A673 (cell line): ENCODE measurements around the gene GRIK2. TPM values are rescaled to one million over a fixed set of nuclear protein-coding genes. Genes with fewer than 3 reads are reported as not detected.

Source experiments
- BruUV-seq: library from RNA; stranded (reverse); fragments of 400-500 nt; replicated peaks from 2 replicates; lab custom pipeline; 2021; lab: Mats Ljungman, UMichigan
- CTCF ChIA-PET: fragments of 300-600 bp; sonication (Branson Sonifier 250); formaldehyde crosslinking; loops from one replicate; lab custom pipeline; 2022; ENCODE audit warnings: antibody characterized with exemption; lab: Charles Lee
- POLR2A ChIA-PET: fragments of 300-600 bp; sonication (Branson Sonifier 250); formaldehyde crosslinking; loops from one replicate; lab custom pipeline; 2022; ENCODE audit warnings: antibody characterized with exemption; ENCODE audit not compliant: low non-redundant PET; lab: Charles Lee
- DNase-seq: peaks from one replicate; pipeline ENCODE4 v3.0.0-alpha.2; 2015; ENCODE audit warnings: low spot score
- H3K27ac ChIP-seq: fragments of 200-600 bp; sonication (generic); 2 replicates; pipeline ENCODE4 v1.5.1; 2016; ENCODE audit warnings: mixed run types, low read depth, mild to moderate bottlenecking, mixed read lengths, antibody characterized with exemption, low read length; ENCODE audit not compliant: poor library complexity, severe bottlenecking
- H3K27me3 ChIP-seq: fragments of 200-600 bp; sonication (generic); replicated peaks from 2 replicates; pipeline ENCODE4 v1.6.1; 2017; ENCODE audit warnings: mixed run types, low read depth, mild to moderate bottlenecking, mixed read lengths, antibody characterized with exemption, low read length; ENCODE audit not compliant: insufficient read depth, poor library complexity
- H3K36me3 ChIP-seq: fragments of 200-600 bp; sonication (generic); 2 replicates; pipeline ENCODE4 v1.6.1; 2016; ENCODE audit warnings: mixed run types, mild to moderate bottlenecking, mixed read lengths, antibody characterized with exemption, low read length; ENCODE audit not compliant: insufficient read depth, poor library complexity, severe bottlenecking
- H3K4me1 ChIP-seq: fragments of 200-600 bp; sonication (generic); 2 replicates; pipeline ENCODE4 v1.6.1; 2017; ENCODE audit warnings: mixed run types, mild to moderate bottlenecking, mixed read lengths, antibody characterized with exemption, low read length; ENCODE audit not compliant: insufficient read depth, poor library complexity, severe bottlenecking
- H3K4me3 ChIP-seq: fragments of 200-600 bp; sonication (generic); 2 replicates; pipeline ENCODE4 v1.5.1; 2016; ENCODE audit warnings: low read depth, mixed run types, mild to moderate bottlenecking, mixed read lengths, low read length; ENCODE audit not compliant: poor library complexity, severe bottlenecking
- H3K9me3 ChIP-seq: fragments of 200-600 bp; sonication (generic); 2 replicates; pipeline ENCODE4 v1.6.1; 2016; ENCODE audit warnings: mixed run types, low read depth, mild to moderate bottlenecking, mixed read lengths, antibody characterized with exemption, low read length; ENCODE audit not compliant: poor library complexity, severe bottlenecking
- EZH2 ChIP-seq: fragments of 200-600 bp; sonication (generic); IDR thresholded peaks from 2 replicates; pipeline ENCODE4 v1.6.1; 2017; ENCODE audit warnings: borderline replicate concordance, low read depth, mild to moderate bottlenecking, mixed read lengths, antibody characterized with exemption, low read length; ENCODE audit not compliant: poor library complexity, severe bottlenecking
- intact Hi-C: fragments of 100-400 bp; cut with micrococcal nuclease; formaldehyde crosslinking; loops from one replicate; pipeline ENCODE4 v1.10.0; 2022; ENCODE audit not compliant: unreplicated experiment
- total RNA-seq: library from RNA; stranded (reverse); gene quantifications from 2 replicates; pipeline ENCODE4 v1.2.3, GENCODE V29; 2021
- TF ChIP-seq, protein P1 (sequence below): fragments of 300-800, 200-600 bp; sonication (generic); conservative IDR thresholded peaks from 2 replicates; pipeline ENCODE4 v1.5.1; 2017; ENCODE audit warnings: low read depth, mild to moderate bottlenecking, antibody characterized with exemption, low read length, moderate library complexity, mixed read lengths

The GRIK2 gene
- total RNA-seq, 1 experiment from 2014 or later: 62.1 TPM

DNA sequence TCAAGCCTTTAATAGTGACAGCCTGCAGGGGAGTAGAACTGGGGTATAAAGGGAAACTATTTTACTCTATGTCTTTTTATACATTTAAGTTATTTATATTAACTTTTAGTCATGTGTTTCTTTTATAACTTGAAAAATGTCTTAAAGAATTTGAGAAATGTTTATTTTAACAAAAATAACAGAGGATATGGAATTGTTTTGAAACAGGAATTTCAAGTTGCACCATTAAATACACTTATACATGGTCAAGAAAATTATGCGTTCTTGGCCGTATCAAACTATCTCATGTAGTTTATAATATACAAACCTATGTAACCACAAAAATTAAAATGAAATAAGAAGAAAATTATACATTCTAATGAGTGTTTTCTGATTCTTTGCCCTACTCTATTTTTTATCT lies 282.7 kb downstream of the GRIK2 start:
- Histone ChIP-seq H3K27me3 (no peaks in the 10 kb centered on the region), H3K36me3 (no peaks in the 10 kb centered on the region), H3K4me3 (no peak overlapping the region), H3K4me1 (no peaks in the 10 kb centered on the region), H3K27ac (no peak overlapping the region), H3K9me3 (no peaks in the 10 kb centered on the region)
- CTCF ChIA-PET: no interaction called here
- no peak for TF ChIP-seq EZH2
- TF ChIP-seq, protein P1, sequence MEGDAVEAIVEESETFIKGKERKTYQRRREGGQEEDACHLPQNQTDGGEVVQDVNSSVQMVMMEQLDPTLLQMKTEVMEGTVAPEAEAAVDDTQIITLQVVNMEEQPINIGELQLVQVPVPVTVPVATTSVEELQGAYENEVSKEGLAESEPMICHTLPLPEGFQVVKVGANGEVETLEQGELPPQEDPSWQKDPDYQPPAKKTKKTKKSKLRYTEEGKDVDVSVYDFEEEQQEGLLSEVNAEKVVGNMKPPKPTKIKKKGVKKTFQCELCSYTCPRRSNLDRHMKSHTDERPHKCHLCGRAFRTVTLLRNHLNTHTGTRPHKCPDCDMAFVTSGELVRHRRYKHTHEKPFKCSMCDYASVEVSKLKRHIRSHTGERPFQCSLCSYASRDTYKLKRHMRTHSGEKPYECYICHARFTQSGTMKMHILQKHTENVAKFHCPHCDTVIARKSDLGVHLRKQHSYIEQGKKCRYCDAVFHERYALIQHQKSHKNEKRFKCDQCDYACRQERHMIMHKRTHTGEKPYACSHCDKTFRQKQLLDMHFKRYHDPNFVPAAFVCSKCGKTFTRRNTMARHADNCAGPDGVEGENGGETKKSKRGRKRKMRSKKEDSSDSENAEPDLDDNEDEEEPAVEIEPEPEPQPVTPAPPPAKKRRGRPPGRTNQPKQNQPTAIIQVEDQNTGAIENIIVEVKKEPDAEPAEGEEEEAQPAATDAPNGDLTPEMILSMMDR: no peak
- no peak for DNase-seq
- POLR2A ChIA-PET: no interaction called here
- BruUV-seq: no TSS peak
- intact Hi-C loops: no loop called here

DNA sequence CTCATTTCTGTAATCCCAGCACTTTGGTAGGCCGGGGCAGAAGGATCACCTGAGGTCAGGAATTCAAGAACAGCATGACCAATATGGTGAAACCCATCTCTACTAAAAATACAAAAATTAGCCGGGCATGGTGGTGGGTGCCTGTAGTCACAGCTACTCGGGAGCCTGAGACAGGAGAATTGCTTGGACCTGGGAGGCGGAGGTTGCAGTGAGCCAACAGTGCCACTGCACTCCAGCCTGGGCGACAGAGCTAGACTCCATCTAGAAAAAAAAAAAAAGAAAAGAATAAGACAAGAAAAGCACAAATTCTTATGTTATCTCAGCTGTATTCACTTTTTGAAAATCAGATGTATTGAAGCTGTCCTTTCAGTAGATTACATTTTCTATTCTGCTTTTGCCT lies 289.4 kb downstream of the GRIK2 start:
- POLR2A ChIA-PET: no interaction called here
- Histone ChIP-seq H3K9me3 (no peaks in the 10 kb centered on the region), H3K27me3 (no peaks in the 10 kb centered on the region), H3K4me3 (no peak overlapping the region), H3K36me3 (no peaks in the 10 kb centered on the region), H3K27ac (no peak overlapping the region), H3K4me1 (no peaks in the 10 kb centered on the region)
- no peak for TF ChIP-seq EZH2
- TF ChIP-seq, protein P1: no peak
- intact Hi-C loops: no loop called here
- DNase-seq: no peak
- BruUV-seq: no TSS peak
- CTCF ChIA-PET: no interaction called here

DNA sequence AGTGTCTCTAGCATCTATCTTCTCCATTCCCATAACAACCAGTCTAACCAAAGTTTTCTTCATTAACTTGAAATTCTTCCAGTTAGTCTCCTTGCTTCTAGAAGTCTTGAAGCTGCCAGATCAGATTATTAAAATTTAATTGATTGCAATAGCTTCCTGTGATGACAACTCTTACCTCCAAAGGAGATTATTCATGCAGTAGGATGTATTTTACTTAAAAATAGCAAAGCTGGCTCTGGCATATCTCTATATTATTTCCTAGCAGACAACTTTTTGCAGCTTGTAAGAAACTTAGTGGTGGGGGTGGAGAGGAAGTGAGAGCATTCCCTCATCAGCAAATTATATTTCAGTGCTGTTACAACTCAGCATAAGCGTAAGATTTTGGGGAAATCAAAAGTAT lies 290.4 kb downstream of the GRIK2 start:
- H3K27ac ChIP-seq: no peak overlapping the region
- H3K27me3 ChIP-seq: no peaks in the 10 kb centered on the region
- H3K9me3 ChIP-seq: no peaks in the 10 kb centered on the region
- no peak for TF ChIP-seq EZH2
- TF ChIP-seq, protein P1: no peak
- intact Hi-C loops: no loop called here
- H3K4me1 ChIP-seq: peaks cover under 1% of the 10 kb centered on the region
- H3K4me3 ChIP-seq: no peak overlapping the region
- DNase-seq: peak; percentile 14
- no peaks in the 10 kb centered on the region for H3K36me3 ChIP-seq
- ChIA-PET CTCF (no interaction called here), POLR2A (no interaction called here)
- BruUV-seq: no TSS peak
